Measurements from ENCODE around the gene NLRP10. TPM values are rescaled to one million over a fixed set of nuclear protein-coding genes. Genes with fewer than 3 reads are reported as not detected.

The NLRP10 gene, protein sequence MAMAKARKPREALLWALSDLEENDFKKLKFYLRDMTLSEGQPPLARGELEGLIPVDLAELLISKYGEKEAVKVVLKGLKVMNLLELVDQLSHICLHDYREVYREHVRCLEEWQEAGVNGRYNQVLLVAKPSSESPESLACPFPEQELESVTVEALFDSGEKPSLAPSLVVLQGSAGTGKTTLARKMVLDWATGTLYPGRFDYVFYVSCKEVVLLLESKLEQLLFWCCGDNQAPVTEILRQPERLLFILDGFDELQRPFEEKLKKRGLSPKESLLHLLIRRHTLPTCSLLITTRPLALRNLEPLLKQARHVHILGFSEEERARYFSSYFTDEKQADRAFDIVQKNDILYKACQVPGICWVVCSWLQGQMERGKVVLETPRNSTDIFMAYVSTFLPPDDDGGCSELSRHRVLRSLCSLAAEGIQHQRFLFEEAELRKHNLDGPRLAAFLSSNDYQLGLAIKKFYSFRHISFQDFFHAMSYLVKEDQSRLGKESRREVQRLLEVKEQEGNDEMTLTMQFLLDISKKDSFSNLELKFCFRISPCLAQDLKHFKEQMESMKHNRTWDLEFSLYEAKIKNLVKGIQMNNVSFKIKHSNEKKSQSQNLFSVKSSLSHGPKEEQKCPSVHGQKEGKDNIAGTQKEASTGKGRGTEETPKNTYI
- total RNA-seq, result not detected

DNA sequence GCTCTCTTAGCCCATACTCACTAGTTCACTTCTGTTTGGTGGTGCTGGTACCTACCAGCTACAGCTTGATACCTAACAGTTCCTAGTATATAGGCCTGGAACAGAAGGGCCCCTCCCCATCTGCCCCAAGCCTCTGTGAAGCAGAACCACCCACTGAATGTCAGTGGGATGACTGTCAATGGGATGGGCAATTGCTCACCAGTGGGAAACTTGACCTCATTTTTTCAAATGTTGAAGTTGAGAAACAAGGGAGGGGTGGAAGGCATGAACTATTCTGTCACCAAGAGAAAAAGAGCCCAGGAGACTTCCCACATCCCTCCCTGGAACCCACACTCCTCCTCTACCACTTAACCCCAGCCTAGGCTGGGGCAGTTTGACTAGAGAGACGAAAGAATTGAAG, at the start of gene NLRP10:
Gene NLRP10, minus strand, starts transcription at position 62 of the 400 bp plus-strand sequence. CDS start 1,952 bp downstream, outside the sequence.
- Histone ChIP-seq H3K27me3 (no peaks in the 10 kb centered on the region), H3K9me3 (no peaks in the 10 kb centered on the region), H3K36me3 (no peaks in the 10 kb centered on the region), H3K27ac (no peak within 1 kb of the TSS), H3K4me1 (no peaks in the 10 kb centered on the region), H3K4me3 (no peak within 1 kb of the TSS)
- TF ChIP-seq, protein P1, sequence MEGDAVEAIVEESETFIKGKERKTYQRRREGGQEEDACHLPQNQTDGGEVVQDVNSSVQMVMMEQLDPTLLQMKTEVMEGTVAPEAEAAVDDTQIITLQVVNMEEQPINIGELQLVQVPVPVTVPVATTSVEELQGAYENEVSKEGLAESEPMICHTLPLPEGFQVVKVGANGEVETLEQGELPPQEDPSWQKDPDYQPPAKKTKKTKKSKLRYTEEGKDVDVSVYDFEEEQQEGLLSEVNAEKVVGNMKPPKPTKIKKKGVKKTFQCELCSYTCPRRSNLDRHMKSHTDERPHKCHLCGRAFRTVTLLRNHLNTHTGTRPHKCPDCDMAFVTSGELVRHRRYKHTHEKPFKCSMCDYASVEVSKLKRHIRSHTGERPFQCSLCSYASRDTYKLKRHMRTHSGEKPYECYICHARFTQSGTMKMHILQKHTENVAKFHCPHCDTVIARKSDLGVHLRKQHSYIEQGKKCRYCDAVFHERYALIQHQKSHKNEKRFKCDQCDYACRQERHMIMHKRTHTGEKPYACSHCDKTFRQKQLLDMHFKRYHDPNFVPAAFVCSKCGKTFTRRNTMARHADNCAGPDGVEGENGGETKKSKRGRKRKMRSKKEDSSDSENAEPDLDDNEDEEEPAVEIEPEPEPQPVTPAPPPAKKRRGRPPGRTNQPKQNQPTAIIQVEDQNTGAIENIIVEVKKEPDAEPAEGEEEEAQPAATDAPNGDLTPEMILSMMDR (IDR thresholded peaks at IDR 0.05), result no peak
- no peak for TF ChIP-seq POLR2A (IDR thresholded peaks at IDR 0.05)
- DNase-seq, result no peak

DNA sequence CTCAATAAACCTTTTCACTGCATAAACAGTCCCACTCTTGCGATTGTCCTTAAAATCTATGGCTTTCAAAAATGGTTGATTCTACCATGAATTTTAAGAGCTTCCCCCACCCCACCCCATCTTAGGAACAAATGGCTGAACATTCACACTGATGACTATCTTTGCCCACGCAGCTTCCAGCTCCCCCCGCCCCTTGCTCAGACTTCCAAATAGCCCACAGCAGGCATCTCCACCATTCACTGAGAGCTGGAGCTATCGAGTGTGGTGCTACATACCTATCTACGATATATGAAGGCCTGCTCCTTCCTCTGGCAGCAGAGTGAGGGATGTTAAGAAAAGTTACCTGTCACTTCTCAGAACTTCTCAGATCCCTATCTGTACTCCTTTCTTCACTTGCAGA, 48.6 kb upstream of the NLRP10 start:
- no peaks in the 10 kb centered on the region for H3K9me3 ChIP-seq
- H3K27me3 ChIP-seq, result peaks cover 0 to 5% of the 10 kb centered on the region in 2 donors
- DNase-seq, result no peak
- peaks cover 0 to 10% (median 1%) of the 10 kb centered on the region in 4 donors for H3K4me1 ChIP-seq
- H3K27ac ChIP-seq, result no peak overlapping the region
- no peak overlapping the region for H3K4me3 ChIP-seq
- no peaks in the 10 kb centered on the region for H3K36me3 ChIP-seq
- no peak for TF ChIP-seq POLR2A (IDR thresholded peaks at IDR 0.05)
- TF ChIP-seq, protein P1 (IDR thresholded peaks at IDR 0.05), result no peak

DNA sequence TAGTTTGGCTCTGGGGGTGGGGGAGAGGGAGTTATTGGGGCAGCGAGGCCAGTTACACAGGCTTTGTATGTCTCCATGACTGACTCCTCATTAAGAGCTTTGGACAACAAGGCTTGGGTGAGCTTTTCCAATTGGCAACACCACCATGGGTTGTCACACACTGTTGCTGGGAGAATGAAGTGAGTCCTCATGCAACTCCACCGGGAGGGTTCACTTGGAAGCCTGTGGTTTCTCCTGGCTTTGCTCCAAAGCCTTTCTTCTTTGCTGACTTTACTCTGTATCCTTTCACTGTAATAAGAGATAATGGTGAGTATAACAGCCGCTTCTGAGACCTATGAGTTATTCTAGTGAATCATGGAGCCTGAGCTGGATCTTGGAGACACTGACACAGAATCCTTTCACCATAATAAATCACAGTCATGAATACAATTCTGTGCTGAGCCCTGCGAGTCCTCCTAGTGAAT, 46.8 kb upstream of the NLRP10 start:
- TF ChIP-seq, protein P1 (IDR thresholded peaks at IDR 0.05), result no peak
- no peak for TF ChIP-seq POLR2A (IDR thresholded peaks at IDR 0.05)
- DNase-seq, result no peak
- Histone ChIP-seq H3K4me3 (no peak overlapping the region), H3K9me3 (no peaks in the 10 kb centered on the region), H3K36me3 (no peaks in the 10 kb centered on the region), H3K4me1 (no peaks in the 10 kb centered on the region), H3K27ac (no peak overlapping the region), H3K27me3 (no peaks in the 10 kb centered on the region)

DNA sequence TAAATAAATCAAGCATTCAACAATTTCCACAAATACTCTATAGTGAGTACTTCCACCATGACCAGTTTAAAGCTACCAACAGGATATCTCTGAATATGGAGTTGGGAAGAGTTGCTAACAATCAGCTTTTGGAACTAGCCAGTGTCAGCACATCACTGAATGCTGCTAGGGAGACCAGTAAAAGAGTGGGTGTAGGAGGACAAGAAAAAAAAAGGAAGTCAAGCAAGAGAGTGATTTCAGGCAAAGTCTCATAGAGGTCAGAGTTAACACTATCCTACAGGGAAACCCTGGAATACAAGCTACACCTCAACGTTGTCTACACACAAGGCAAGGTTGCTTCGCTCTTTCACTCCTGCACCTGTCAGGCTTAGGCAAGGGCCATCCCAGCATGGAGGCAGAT, 46.1 kb upstream of the NLRP10 start:
- DNase-seq, result no peak

DNA sequence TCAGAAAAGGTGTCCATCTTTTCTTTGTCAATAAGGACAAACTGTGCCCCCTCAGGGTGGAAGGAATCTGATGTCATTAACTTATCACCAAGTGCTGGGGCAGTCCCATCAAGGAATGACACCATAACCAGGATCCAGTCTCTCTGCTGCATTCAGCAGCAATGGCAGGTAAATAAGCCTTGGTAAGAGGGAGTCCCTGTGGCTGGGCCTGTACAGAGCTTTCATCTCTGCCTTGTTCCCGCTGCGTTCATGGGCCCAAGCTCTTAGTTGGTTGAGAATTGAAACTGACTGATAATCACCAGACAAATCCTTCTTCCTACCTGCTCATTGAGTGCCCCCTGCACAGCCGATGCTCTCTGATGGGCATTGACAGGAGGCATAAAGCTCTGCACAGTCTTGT, 44.6 kb upstream of the NLRP10 start:
- TF ChIP-seq, protein P1 (IDR thresholded peaks at IDR 0.05), result no peak
- no peak for TF ChIP-seq POLR2A (IDR thresholded peaks at IDR 0.05)
- Histone ChIP-seq H3K4me3 (no peak overlapping the region), H3K27ac (no peak overlapping the region), H3K4me1 (no peaks in the 10 kb centered on the region), H3K9me3 (no peaks in the 10 kb centered on the region), H3K27me3 (no peaks in the 10 kb centered on the region), H3K36me3 (no peaks in the 10 kb centered on the region)
- DNase-seq, result no peak

More for the DNA sequence above, 46.1 kb upstream of the NLRP10 start:
- Histone ChIP-seq H3K4me3 (no peak overlapping the region), H3K9me3 (no peaks in the 10 kb centered on the region), H3K4me1 (no peaks in the 10 kb centered on the region), H3K27me3 (no peaks in the 10 kb centered on the region), H3K36me3 (no peaks in the 10 kb centered on the region), H3K27ac (no peak overlapping the region)
- TF ChIP-seq POLR2A (IDR thresholded peaks at IDR 0.05), result no peak
- TF ChIP-seq, protein P1 (IDR thresholded peaks at IDR 0.05), result no peak
